Measurements from ENCODE around the gene OS9. TPM values are rescaled to one million over a fixed set of nuclear protein-coding genes. Genes with fewer than 3 reads are reported as not detected.

Gene OS9
- total and polyA plus RNA-seq, 8 donors, result 177 to 254 (median 192) TPM

DNA sequence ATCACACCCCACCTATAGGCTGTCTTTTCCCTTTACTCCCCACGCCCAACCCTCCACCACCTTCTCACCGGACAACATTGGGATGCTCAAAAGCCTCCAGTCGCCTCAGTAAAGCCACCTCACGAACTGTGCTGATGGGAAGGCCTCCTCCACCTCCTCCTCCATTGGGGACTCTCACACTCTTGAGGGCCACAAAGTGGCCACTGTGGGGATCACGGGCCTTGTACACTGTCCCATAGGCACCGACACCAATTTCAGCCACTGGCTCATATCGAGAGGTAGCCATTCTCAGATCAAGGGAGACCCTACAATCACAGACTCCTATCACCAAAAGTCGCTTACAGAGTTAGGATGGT, 57.5 kb downstream of the OS9 start:
- H3K4me1 ChIP-seq, result peaks cover 0 to 13% (median 12%) of the 10 kb centered on the region in 3 donors
- intact Hi-C loops (cut with DNase I), result no loop called here
- H3K27me3 ChIP-seq, result no peaks in the 10 kb centered on the region
- 10 to 15% methylated on average over 8 of the region's 8 CpGs for WGBS, 2 donors
- TF ChIP-seq, protein P1, sequence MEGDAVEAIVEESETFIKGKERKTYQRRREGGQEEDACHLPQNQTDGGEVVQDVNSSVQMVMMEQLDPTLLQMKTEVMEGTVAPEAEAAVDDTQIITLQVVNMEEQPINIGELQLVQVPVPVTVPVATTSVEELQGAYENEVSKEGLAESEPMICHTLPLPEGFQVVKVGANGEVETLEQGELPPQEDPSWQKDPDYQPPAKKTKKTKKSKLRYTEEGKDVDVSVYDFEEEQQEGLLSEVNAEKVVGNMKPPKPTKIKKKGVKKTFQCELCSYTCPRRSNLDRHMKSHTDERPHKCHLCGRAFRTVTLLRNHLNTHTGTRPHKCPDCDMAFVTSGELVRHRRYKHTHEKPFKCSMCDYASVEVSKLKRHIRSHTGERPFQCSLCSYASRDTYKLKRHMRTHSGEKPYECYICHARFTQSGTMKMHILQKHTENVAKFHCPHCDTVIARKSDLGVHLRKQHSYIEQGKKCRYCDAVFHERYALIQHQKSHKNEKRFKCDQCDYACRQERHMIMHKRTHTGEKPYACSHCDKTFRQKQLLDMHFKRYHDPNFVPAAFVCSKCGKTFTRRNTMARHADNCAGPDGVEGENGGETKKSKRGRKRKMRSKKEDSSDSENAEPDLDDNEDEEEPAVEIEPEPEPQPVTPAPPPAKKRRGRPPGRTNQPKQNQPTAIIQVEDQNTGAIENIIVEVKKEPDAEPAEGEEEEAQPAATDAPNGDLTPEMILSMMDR (IDR thresholded peaks at IDR 0.05), result no peak
- no peaks in the 10 kb centered on the region for H3K9me3 ChIP-seq
- peak overlapping the region in 3 of 4 donors; percentile 74 to 89 (median 78) for H3K27ac ChIP-seq
- no peak for FAIRE-seq
- H3K36me3 ChIP-seq, result peaks cover 0 to 25% (median 14%) of the 10 kb centered on the region in 3 donors
- DNase-seq, result peak in 1 of 6 donors; percentile 36
- no peak for ATAC-seq
- H3K4me3 ChIP-seq, result peak overlapping the region; percentile 31 to 77 (median 74)

DNA sequence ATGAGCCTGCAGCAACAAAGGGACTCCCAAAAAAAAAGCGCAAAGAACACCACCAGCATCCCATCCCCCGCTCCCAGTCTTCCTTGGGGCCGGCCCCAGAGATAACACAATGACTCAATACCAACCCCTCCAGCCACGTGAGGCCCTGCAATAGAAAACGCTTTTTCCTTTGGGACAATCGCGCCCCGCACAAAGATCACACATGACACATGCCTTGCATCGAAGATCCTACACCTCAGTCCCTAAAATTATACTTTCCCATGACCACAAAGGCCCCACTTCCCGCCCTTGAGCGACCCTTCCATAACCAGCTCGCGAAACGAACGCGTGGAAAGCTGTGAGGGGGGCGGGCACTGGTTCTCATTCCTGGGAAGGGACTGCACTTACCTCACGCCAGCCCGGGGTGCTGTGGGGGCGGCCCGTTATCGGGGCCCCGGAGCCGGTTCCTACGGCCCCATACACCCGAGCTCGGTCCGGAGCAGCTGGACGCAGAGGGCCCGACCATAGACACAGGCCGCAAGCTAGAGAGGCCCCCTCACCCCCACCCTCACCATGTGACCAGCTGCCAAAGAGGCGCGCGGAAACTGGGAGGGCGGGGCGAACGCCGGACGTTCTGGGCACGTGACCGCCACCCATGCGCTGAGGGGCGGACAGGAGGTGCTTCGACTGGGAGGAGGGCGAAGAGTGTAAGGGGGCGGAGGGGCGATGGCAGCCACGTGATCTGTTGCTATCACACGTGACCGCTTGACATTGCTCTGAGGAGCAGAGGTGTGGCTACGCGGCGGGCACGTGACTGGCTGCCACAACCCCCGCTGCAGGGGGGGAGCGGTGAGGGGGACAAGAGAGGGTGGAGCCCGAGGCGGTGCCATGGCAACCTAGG, 58.1 kb downstream of the OS9 start, which contains the start of gene CDK4:
TSS of gene CDK4 (minus strand) at position 523 of the 880 bp plus-strand sequence. CDS start 593 bp downstream, outside the sequence.
- FAIRE-seq (peak; percentile 23), DNase-seq (peak; percentile 97 to 100 (median 100)), ATAC-seq (peak; percentile 84 to 92 (median 85))
- Histone ChIP-seq H3K36me3 (peaks cover 0 to 25% (median 14%) of the 10 kb centered on the region in 3 donors), H3K9me3 (no peaks in the 10 kb centered on the region), H3K27ac (peak within 1 kb of the TSS; percentile 74 to 89 (median 81)), H3K4me3 (peak within 1 kb of the TSS; percentile 31 to 77 (median 74)), H3K4me1 (peaks cover 0 to 15% (median 14%) of the 10 kb centered on the region in 3 donors), H3K27me3 (no peaks in the 10 kb centered on the region)
- TF ChIP-seq, protein P1 (IDR thresholded peaks at IDR 0.05), result no peak
- 0 to 1% methylated on average over 55 to 58 of the region's 58 CpGs for WGBS, 2 donors
- intact Hi-C loops (cut with DNase I), result no loop called here

DNA sequence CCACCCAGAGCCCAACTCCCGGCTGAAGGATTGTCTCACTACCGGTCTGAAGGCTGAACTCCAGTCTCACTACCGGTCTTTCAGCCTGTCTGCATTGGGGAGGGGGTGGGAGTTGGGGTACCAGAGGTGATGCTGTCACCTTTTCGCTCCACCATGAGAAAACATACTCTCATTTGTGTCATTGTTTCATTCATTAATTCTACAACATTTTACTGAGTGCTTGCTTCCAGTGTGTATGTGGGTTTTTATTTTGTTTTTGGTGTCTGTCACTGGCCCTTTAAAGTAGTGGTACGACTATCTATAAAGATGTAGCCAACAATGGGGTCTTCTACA, 58.7 kb downstream of the OS9 start:
- H3K36me3 ChIP-seq, result peaks cover 0 to 21% (median 13%) of the 10 kb centered on the region in 3 donors
- 0 to 1% methylated on average over 5 of the region's 5 CpGs for WGBS, 2 donors
- H3K27me3 ChIP-seq, result no peaks in the 10 kb centered on the region
- FAIRE-seq (no peak), DNase-seq (no peak), ATAC-seq (no peak)
- intact Hi-C loops (cut with DNase I), result no loop called here
- no peaks in the 10 kb centered on the region for H3K9me3 ChIP-seq
- H3K4me3 ChIP-seq, result peak overlapping the region in 1 of 4 donors; percentile 77
- peak overlapping the region; percentile 46 to 72 (median 64) for H3K27ac ChIP-seq
- TF ChIP-seq, protein P1 (IDR thresholded peaks at IDR 0.05), result no peak
- peaks cover 0 to 15% (median 14%) of the 10 kb centered on the region in 3 donors for H3K4me1 ChIP-seq

DNA sequence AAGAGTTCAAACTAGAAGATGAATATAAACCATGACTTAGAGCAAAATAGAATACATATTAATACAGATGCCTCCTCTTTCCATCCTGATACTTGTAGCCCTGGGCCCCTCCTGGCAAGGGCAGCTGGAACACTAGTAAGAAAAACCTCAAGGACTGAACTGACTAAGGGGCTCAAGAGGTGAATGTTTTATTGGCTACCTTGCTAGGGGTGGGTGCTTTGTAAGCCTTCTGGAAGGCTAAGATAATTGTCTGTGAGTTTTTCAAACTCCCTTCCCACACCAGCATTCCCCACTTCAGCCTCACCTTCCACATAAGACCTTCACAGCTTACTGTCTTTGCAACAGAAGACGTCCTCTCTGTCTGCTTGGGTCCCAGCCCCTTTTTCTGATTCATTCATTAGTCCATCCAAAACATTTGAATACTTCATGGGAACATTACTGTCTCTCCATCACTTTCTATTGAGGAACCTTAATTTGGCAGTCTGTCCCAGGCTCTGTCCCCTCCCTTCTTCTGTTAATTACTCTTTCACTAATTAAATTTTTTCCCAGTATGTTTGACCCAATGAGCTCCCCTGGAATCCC, 59.9 kb downstream of the OS9 start:
- ATAC-seq, result no peak
- DNase-seq, result no peak
- peaks cover 0 to 15% (median 14%) of the 10 kb centered on the region in 3 donors for H3K4me1 ChIP-seq
- 28 to 35% methylated on average over 1 of the region's 1 CpG for WGBS, 2 donors
- H3K27ac ChIP-seq, result peak overlapping the region in 2 of 4 donors; percentile 57 to 63
- no peaks in the 10 kb centered on the region for H3K27me3 ChIP-seq
- no peak for FAIRE-seq
- no peak overlapping the region for H3K4me3 ChIP-seq
- intact Hi-C loops (cut with DNase I), result no loop called here
- no peaks in the 10 kb centered on the region for H3K9me3 ChIP-seq
- peaks cover 0 to 10% (median 7%) of the 10 kb centered on the region in 3 donors for H3K36me3 ChIP-seq
- TF ChIP-seq, protein P1 (IDR thresholded peaks at IDR 0.05), result no peak
